ENCODE results near the gene SBSN. TPM values are rescaled to one million over a fixed set of nuclear protein-coding genes. Genes with fewer than 3 reads are reported as not detected.

The SBSN gene
- total RNA-seq, 1 experiment from 2014 or later, result 0.15 TPM

- H3K18ac ChIP-seq (ENCODE audit: insufficient read length, low read depth, low read length), result no peak overlapping the region
- H3K23ac ChIP-seq (ENCODE audit: insufficient read length, low read depth, low read length), result no peak overlapping the region
- H4K91ac ChIP-seq (ENCODE audit: insufficient read length, low read depth, low read length), result no peak overlapping the region
- H3K27ac ChIP-seq (ENCODE audit: insufficient read length, low read depth, low read length), result no peak overlapping the region
- no peaks in the 10 kb centered on the region for H3K9me3 ChIP-seq (ENCODE audit: control insufficient read depth, low read depth, low read length)
- peaks cover 71% of the 10 kb centered on the region for H3K27me3 Mint-ChIP-seq (ENCODE audit: low read depth)
- H3K4me2 ChIP-seq (ENCODE audit: insufficient read depth, insufficient read length, low read length), result no peak overlapping the region
- H3K9ac ChIP-seq (ENCODE audit: extremely low read depth, insufficient read length, low read length), result no peak overlapping the region
- no peak overlapping the region for H4K8ac ChIP-seq (replicated peaks; ENCODE audit: insufficient read length, low read depth, low read length)
- no peak for TF ChIP-seq CTCF (conservative IDR thresholded peaks at IDR 0.05)
- no peaks in the 10 kb centered on the region for H3K79me1 ChIP-seq (ENCODE audit: insufficient read depth, low read depth, low read length, poor library complexity, severe bottlenecking)
- no CpG with 5 or more reads among the region's 18 CpGs for WGBS (ENCODE audit: extremely low coverage, insufficient read length, low lambda C conversion rate)
- H3T11ph ChIP-seq (ENCODE audit: low read length), result no peak overlapping the region
- peaks cover 9 to 17% of the 10 kb centered on the region in 2 experiments for H3K4me1 Mint-ChIP-seq
- H2AFZ ChIP-seq (ENCODE audit: low read length), result no peak overlapping the region
- H3K4me1 ChIP-seq (ENCODE audit: insufficient read depth, low read length), result no peaks in the 10 kb centered on the region
- no peak overlapping the region for H2BK20ac ChIP-seq (ENCODE audit: low read depth, low read length, poor library complexity, severe bottlenecking)
- H3K27ac Mint-ChIP-seq, result no peak overlapping the region; a peak in 1 of 7 replicates
- H3K79me2 ChIP-seq (ENCODE audit: insufficient read depth, low read length), result no peaks in the 10 kb centered on the region; the same call in 1 of the 2 replicates
- H2AK5ac ChIP-seq (ENCODE audit: insufficient read length, low read length), result no peak overlapping the region
- H3K36me3 Mint-ChIP-seq (ENCODE audit: insufficient read depth in 1 of 3, low read depth in 3 of 3), result no peaks in the 10 kb centered on the region; a peak in 1 of 7 replicates
- no peak overlapping the region for H2BK12ac ChIP-seq (ENCODE audit: insufficient read length, low read depth, low read length)
- peaks cover 3% of the 10 kb centered on the region; the same call in 1 of the 2 replicates for H3K27me3 ChIP-seq (ENCODE audit: insufficient read depth, low read length)
- H3K4me3 Mint-ChIP-seq, result no peak overlapping the region; a peak in 1 of 5 replicates
- DNase-seq, result no peak
- no peak overlapping the region for H3K56ac ChIP-seq (ENCODE audit: insufficient read length, low read depth, low read length)
- H2BK5ac ChIP-seq (ENCODE audit: insufficient read length, low read length), result no peak overlapping the region
- H3K14ac ChIP-seq (ENCODE audit: insufficient read depth, low read length), result no peak overlapping the region
- H3K9me3 Mint-ChIP-seq, result peaks cover 0 to 2% of the 10 kb centered on the region in 2 experiments; a peak in 1 of 5 replicates
- H2BK120ac ChIP-seq (ENCODE audit: low read depth, low read length, poor library complexity, severe bottlenecking), result no peak overlapping the region
- no peak overlapping the region for H4K5ac ChIP-seq (ENCODE audit: insufficient read length, low read depth, low read length)
- H3K4ac ChIP-seq (ENCODE audit: low read depth, low read length), result no peak overlapping the region
- H3K23me2 ChIP-seq (ENCODE audit: insufficient read length, low read depth, low read length, poor library complexity, severe bottlenecking), result peaks cover 7% of the 10 kb centered on the region
- H4K20me1 ChIP-seq (ENCODE audit: control insufficient read depth, insufficient read depth, insufficient read length), result no peaks in the 10 kb centered on the region
- no peak overlapping the region for H2BK15ac ChIP-seq (ENCODE audit: low read depth, low read length)
Measured at GRCh38 chr19:35560271-35560670, 32.2 kb upstream of the SBSN start.
